Thyroid gland (tissue), 4 donors: ENCODE results near the gene SPEG. TPM values are rescaled to one million over a fixed set of nuclear protein-coding genes. Genes with fewer than 3 reads are reported as not detected.

Experiments
- DNase-seq, 2 donors: peaks; one replicate each; pipeline ENCODE4 v3.0.0-alpha.2; 2019
- H3K27ac ChIP-seq, 3 donors: fragments of 200-600 bp; sonication (generic); 1 replicate in 2 of 3; 2 replicates in 1 of 3; pipeline ENCODE4 v1.5.1; 2016 to 2019; ENCODE audit warnings: mild to moderate bottlenecking in 1 of 3, moderate library complexity in 1 of 3
- H3K27me3 ChIP-seq: fragments of 200-600 bp; sonication (generic); one replicate; pipeline ENCODE4 v1.5.1; 2019
- H3K36me3 ChIP-seq, 2 donors: fragments of 200-600 bp; sonication (generic); one replicate each; pipeline ENCODE4 v1.5.1; 2016 to 2019
- H3K4me1 ChIP-seq, 2 donors: fragments of 200-600 bp; sonication (generic); one replicate each; pipeline ENCODE4 v1.5.1; 2017 to 2019
- H3K4me3 ChIP-seq, 3 donors: fragments of 200-600 bp; sonication (generic); replicated peaks in 1 of 3; 1 replicate in 2 of 3; 2 replicates in 1 of 3; pipeline ENCODE4 v1.5.1; 2016; ENCODE audit warnings: mild to moderate bottlenecking in 1 of 3
- H3K9me3 ChIP-seq: fragments of 200-600 bp; sonication (generic); one replicate; pipeline ENCODE4 v1.5.1; 2017
- CTCF ChIP-seq, 6 experiments: fragments of 200-600 bp in 3 of 6; fragments of 450-650 bp in 3 of 6; sonication (generic) in 3 of 6; IDR thresholded peaks; one replicate each; pipeline ENCODE4 v1.5.1; 2016 to 2019; ENCODE audit warnings: antibody characterized with exemption in 6 of 6, mild to moderate bottlenecking in 2 of 6, inconsistent platforms in 1 of 6, moderate library complexity in 1 of 6
- POLR2A ChIP-seq, 2 donors: fragments of 450-650 bp; IDR thresholded peaks; one replicate each; pipeline ENCODE4 v1.6.1; 2017; ENCODE audit warnings: antibody characterized with exemption in 2 of 2, mild to moderate bottlenecking in 2 of 2, moderate library complexity in 1 of 2
- WGBS, 2 donors: methylation state at CpG; one replicate each; pipeline ENCODE4 v1.1.5; 2017; 5-methylcytosine and 5-hydroxymethylcytosine counted together
- intact Hi-C: fragments of 100-400 bp; cut with DNase I; formaldehyde crosslinking; loops from one replicate; pipeline ENCODE4 v1.15.1; 2023
- total RNA-seq, 4 donors: library from RNA; depleted of rRNA; stranded (reverse); fragments of >200 nt; gene quantifications; one replicate each; pipeline ENCODE4 v1.2.3, GENCODE V29; 2016

The SPEG gene
- total RNA-seq, 4 donors from 2014 or later = 1.9 to 3.5 (median 3.3) TPM

GRCh38 chr2:219468410-219469185 is 34.0 kb downstream of the SPEG start:
- 88 to 97% methylated on average over 7 to 13 of the region's 23 CpGs for WGBS, 2 donors

GRCh38 chr2:219469186-219469724 is 34.6 kb downstream of the SPEG start:
- Histone ChIP-seq H3K27me3 (no peaks in the 10 kb centered on the region), H3K27ac (no peak overlapping the region), H3K9me3 (no peaks in the 10 kb centered on the region), H3K4me3 (no peak overlapping the region), H3K4me1 (no peaks in the 10 kb centered on the region), H3K36me3 (no peaks in the 10 kb centered on the region)
- no peak for DNase-seq
- WGBS, 2 donors = 92 to 96% methylated on average over 15 to 16 of the region's 16 CpGs
- intact Hi-C loops = no loop called here
- no peak for TF ChIP-seq POLR2A (IDR thresholded peaks at IDR 0.05)
- no peak for TF ChIP-seq CTCF (IDR thresholded peaks at IDR 0.05)

More at GRCh38 chr2:219468410-219469185, 34.0 kb downstream of the SPEG start:
- intact Hi-C loops = no loop called here
- H3K36me3 ChIP-seq = no peaks in the 10 kb centered on the region
- no peaks in the 10 kb centered on the region for H3K27me3 ChIP-seq
- no peak for DNase-seq
- H3K4me3 ChIP-seq = no peak overlapping the region
- no peak overlapping the region for H3K27ac ChIP-seq
- no peaks in the 10 kb centered on the region for H3K4me1 ChIP-seq
- no peak for TF ChIP-seq CTCF (IDR thresholded peaks at IDR 0.05)
- TF ChIP-seq POLR2A (IDR thresholded peaks at IDR 0.05) = no peak
- no peaks in the 10 kb centered on the region for H3K9me3 ChIP-seq

- Histone ChIP-seq H3K36me3 (no peaks in the 10 kb centered on the region), H3K4me3 (no peak overlapping the region), H3K4me1 (peaks cover 3 to 10% of the 10 kb centered on the region in 2 donors), H3K27me3 (no peaks in the 10 kb centered on the region), H3K27ac (no peak overlapping the region), H3K9me3 (no peaks in the 10 kb centered on the region)
- DNase-seq = no peak
- TF ChIP-seq CTCF (IDR thresholded peaks at IDR 0.05) = no peak
- TF ChIP-seq POLR2A (IDR thresholded peaks at IDR 0.05) = no peak
- 81 to 88% methylated on average over 4 of the region's 4 CpGs for WGBS, 2 donors
- intact Hi-C loops = no loop called here
Measured at GRCh38 chr2:219470429-219470828, 35.8 kb downstream of the SPEG start.

GRCh38 chr2:219471476-219472371 is 37.1 kb downstream of the SPEG start:
- WGBS, 2 donors = 89 to 91% methylated on average over 18 to 20 of the region's 22 CpGs
- no peaks in the 10 kb centered on the region for H3K27me3 ChIP-seq
- intact Hi-C loops = no loop called here
- H3K4me1 ChIP-seq = peaks cover 12 to 16% of the 10 kb centered on the region in 2 donors
- no peak for DNase-seq
- TF ChIP-seq POLR2A (IDR thresholded peaks at IDR 0.05) (no peak), CTCF (IDR thresholded peaks at IDR 0.05) (no peak)
- H3K4me3 ChIP-seq = no peak overlapping the region
- no peaks in the 10 kb centered on the region for H3K36me3 ChIP-seq
- no peak overlapping the region for H3K27ac ChIP-seq
- no peaks in the 10 kb centered on the region for H3K9me3 ChIP-seq
